ENCODE results near the gene NTPCR.
"Not testable (repeated sequence)": the region's sequence is repeated elsewhere in the genome, so short reads cannot be mapped to it uniquely, and the experiment has no call there.

NTPCR gene

GRCh38 chr1:232995189-232995588 is 44.8 kb downstream of the NTPCR start:
- no peak for DNase-seq
- in situ Hi-C loops (cut with HindIII; ENCODE audit: low pct_ligation_motif_present, low pct_unique_long_range_greater_than_20kb, low sequenced_read_pairs), result no loop called here

GRCh38 chr1:232996143-232996542 is 45.7 kb downstream of the NTPCR start:
- in situ Hi-C loops (cut with HindIII; ENCODE audit: low pct_ligation_motif_present, low pct_unique_long_range_greater_than_20kb, low sequenced_read_pairs), result no loop called here

GRCh38 chr1:232998138-232998537 is 47.7 kb downstream of the NTPCR start:
- in situ Hi-C loops (cut with HindIII; ENCODE audit: low pct_ligation_motif_present, low pct_unique_long_range_greater_than_20kb, low sequenced_read_pairs), result no loop called here
- no peak for DNase-seq

More at GRCh38 chr1:232996143-232996542, 45.7 kb downstream of the NTPCR start:
- no peak for DNase-seq

DNA sequence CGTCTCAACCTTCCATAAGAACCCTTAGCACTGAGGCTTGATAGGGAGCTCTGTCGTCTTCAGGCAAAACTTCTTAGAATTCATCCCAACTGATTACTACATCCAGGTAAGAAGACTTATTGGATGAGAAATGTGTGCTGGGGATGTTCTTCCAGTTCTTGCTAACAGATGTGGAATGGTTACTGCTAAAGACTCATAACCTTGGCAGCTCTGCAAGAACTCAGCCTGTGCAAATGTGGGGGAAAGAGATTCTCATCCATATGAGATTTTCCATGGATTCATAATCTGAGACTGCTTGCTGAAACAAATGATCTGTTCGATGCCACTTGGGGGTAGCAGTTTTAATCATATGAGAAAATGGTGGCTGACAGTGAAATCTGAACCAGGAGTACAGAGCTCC is 48.2 kb downstream of the NTPCR start:
- no peak for DNase-seq
- in situ Hi-C loops (cut with HindIII; ENCODE audit: low pct_ligation_motif_present, low pct_unique_long_range_greater_than_20kb, low sequenced_read_pairs), result no loop called here

- DNase-seq, result no peak
Measured at GRCh38 chr1:232999956-233000625, 49.7 kb downstream of the NTPCR start.

GRCh38 chr1:233003638-233004037 is 53.2 kb downstream of the NTPCR start:
- in situ Hi-C loops (cut with HindIII; ENCODE audit: low pct_ligation_motif_present, low pct_unique_long_range_greater_than_20kb, low sequenced_read_pairs); DNase-seq: not testable (repeated sequence)

More at GRCh38 chr1:232999956-233000625, 49.7 kb downstream of the NTPCR start:
- in situ Hi-C loops (cut with HindIII; ENCODE audit: low pct_ligation_motif_present, low pct_unique_long_range_greater_than_20kb, low sequenced_read_pairs), result no loop called here

- no peak for DNase-seq
- in situ Hi-C loops (cut with HindIII; ENCODE audit: low pct_ligation_motif_present, low pct_unique_long_range_greater_than_20kb, low sequenced_read_pairs), result no loop called here
Measured at GRCh38 chr1:233004451-233004850, 54.0 kb downstream of the NTPCR start.

- no peak for DNase-seq
- in situ Hi-C loops (cut with HindIII; ENCODE audit: low pct_ligation_motif_present, low pct_unique_long_range_greater_than_20kb, low sequenced_read_pairs), result no loop called here
Measured at GRCh38 chr1:233005156-233005555, 54.7 kb downstream of the NTPCR start.

DNA sequence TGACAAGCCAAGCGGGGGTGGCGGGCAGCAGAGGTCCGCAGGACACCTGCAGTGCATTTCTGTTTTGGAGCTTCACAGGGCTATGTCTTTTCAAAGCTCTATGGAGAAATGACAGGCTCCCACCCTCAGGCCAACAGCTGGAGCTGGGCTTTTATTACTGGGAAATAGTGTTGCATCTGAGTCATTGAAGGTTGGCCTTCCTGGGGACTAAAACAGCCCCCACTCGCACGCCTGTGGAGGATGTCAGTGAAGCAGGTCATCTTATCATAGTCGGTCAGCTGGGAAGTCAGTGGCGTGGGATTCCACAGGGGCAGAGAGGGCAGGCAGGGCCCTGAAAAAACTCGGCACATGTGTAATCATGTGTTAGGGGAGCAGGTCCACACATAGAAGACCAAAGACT is 55.3 kb downstream of the NTPCR start:
- DNase-seq, result no peak

DNA sequence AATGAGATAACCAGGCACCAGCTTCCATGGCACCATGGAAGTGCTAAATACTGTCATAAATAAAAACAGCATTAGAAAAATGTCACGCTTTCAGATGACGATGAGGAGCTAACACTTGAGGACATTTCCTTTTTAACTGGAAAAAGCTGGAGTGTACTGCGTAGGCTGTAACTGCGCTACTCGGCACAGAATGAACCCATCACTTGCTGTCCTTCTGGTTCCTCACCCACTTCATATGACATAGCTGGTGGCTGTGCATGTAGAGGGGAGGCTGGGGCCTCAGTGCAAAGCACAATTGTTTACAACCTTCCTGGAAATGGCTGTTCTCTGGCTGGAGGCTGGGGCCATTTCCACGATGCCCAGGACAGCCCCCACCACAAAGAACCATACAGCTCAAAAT is 55.7 kb downstream of the NTPCR start:
- DNase-seq, result no peak
- in situ Hi-C loops (cut with HindIII; ENCODE audit: low pct_ligation_motif_present, low pct_unique_long_range_greater_than_20kb, low sequenced_read_pairs), result no loop called here

More for the DNA sequence above, 55.3 kb downstream of the NTPCR start:
- in situ Hi-C loops (cut with HindIII; ENCODE audit: low pct_ligation_motif_present, low pct_unique_long_range_greater_than_20kb, low sequenced_read_pairs), result no loop called here

- DNase-seq, result no peak
- in situ Hi-C loops (cut with HindIII; ENCODE audit: low pct_ligation_motif_present, low pct_unique_long_range_greater_than_20kb, low sequenced_read_pairs), result no loop called here
Measured at GRCh38 chr1:233006541-233006973, 56.1 kb downstream of the NTPCR start.

- no peak for DNase-seq
- in situ Hi-C loops (cut with HindIII; ENCODE audit: low pct_ligation_motif_present, low pct_unique_long_range_greater_than_20kb, low sequenced_read_pairs), result no loop called here
Measured at GRCh38 chr1:233010146-233010545, 59.7 kb downstream of the NTPCR start.

DNA sequence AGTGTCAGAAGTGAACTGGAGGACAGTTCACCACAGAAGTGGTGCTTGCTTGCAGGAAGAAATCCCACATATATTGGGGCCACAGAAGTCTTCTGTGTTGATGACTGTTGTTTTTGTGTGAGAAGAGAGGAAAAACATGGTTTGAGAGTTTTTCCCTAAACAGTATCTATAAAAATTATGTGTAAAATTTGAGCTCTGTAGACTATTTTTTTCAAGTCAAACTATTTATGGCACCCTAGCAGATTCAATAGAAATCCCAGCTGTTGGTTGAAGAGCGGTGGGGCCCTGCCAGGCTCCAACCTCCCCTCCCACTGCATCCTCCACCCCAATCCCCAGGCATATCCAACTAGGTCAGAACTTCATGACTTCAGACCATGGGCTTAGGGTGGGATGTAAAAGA is 61.6 kb downstream of the NTPCR start:
- in situ Hi-C loops (cut with HindIII; ENCODE audit: low pct_ligation_motif_present, low pct_unique_long_range_greater_than_20kb, low sequenced_read_pairs), result no loop called here
- no peak for DNase-seq

GRCh38 chr1:233015965-233016364 is 65.6 kb downstream of the NTPCR start:
- in situ Hi-C loops (cut with HindIII; ENCODE audit: low pct_ligation_motif_present, low pct_unique_long_range_greater_than_20kb, low sequenced_read_pairs), result no loop called here
- DNase-seq, result no peak

GRCh38 chr1:233016798-233017197 is 66.4 kb downstream of the NTPCR start:
- in situ Hi-C loops (cut with HindIII; ENCODE audit: low pct_ligation_motif_present, low pct_unique_long_range_greater_than_20kb, low sequenced_read_pairs), result no loop called here
- no peak for DNase-seq

DNA sequence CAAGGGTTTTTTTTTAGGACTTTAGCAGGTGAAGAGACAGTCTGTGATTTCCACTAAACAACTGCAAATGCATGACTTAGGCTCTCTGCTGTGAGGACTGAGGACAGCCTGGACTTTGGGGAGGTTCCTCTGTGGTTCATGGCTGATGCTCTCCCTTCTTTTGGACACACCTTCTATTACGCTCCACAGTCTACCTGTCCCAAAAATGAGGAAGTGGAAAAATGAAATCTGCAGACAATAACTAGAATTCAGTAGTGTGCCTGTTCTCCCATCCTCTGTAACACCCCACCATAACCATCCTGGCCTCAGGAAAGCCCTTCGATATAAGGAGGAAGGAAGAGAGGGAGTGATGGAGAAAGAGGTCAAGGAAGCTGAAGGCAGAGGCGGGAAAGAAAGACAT is 68.7 kb downstream of the NTPCR start:
- in situ Hi-C loops (cut with HindIII; ENCODE audit: low pct_ligation_motif_present, low pct_unique_long_range_greater_than_20kb, low sequenced_read_pairs), result no loop called here
- no peak for DNase-seq

GRCh38 chr1:233019778-233020325 is 69.4 kb downstream of the NTPCR start:
- no peak for DNase-seq
- in situ Hi-C loops (cut with HindIII; ENCODE audit: low pct_ligation_motif_present, low pct_unique_long_range_greater_than_20kb, low sequenced_read_pairs), result no loop called here

GRCh38 chr1:233020426-233020825 is 70.0 kb downstream of the NTPCR start:
- DNase-seq, result no peak
- in situ Hi-C loops (cut with HindIII; ENCODE audit: low pct_ligation_motif_present, low pct_unique_long_range_greater_than_20kb, low sequenced_read_pairs), result no loop called here

- in situ Hi-C loops (cut with HindIII; ENCODE audit: low pct_ligation_motif_present, low pct_unique_long_range_greater_than_20kb, low sequenced_read_pairs), result no loop called here
- no peak for DNase-seq
Measured at GRCh38 chr1:233022246-233022645, 71.8 kb downstream of the NTPCR start.

GRCh38 chr1:233024199-233024598 is 73.8 kb downstream of the NTPCR start:
- in situ Hi-C loops (cut with HindIII; ENCODE audit: low pct_ligation_motif_present, low pct_unique_long_range_greater_than_20kb, low sequenced_read_pairs), result no loop called here

More at GRCh38 chr1:233024199-233024598, 73.8 kb downstream of the NTPCR start:
- no peak for DNase-seq
